Measurements from ENCODE around the gene GPD1. TPM values are rescaled to one million over a fixed set of nuclear protein-coding genes. Genes with fewer than 3 reads are reported as not detected.

GPD1 gene
- total and polyA plus RNA-seq, 9 of the 15 experiments (the other 6 are each of a cell fraction or from before 2014, with no cell fraction given), result 0.13 to 1.00 (median 0.55) TPM

- CTCF ChIA-PET (ENCODE audit: low intra/inter-chr PET ratio), result interaction anchor here (1.0 to 2.3 kb wide), 4 partner anchors 23 to 226 kb away, joined by 3 to 24 read pairs (median 5); partner anchors contain the start of gene COX14
- peaks cover 10% of the 10 kb centered on the region for H3K79me2 ChIP-seq (ENCODE audit: control insufficient read depth, insufficient read depth, low read length)
- H3K9me1 ChIP-seq (ENCODE audit: control insufficient read depth, insufficient read depth, low read length), result no peaks in the 10 kb centered on the region
- intact Hi-C loops (cut with micrococcal nuclease), result loop anchor here (1.0 to 5.0 kb wide), 2 partner anchors 87 to 674 kb away; partner anchors contain the start of gene ATF1
- H3K4me1 ChIP-seq (replicated peaks in 1 of 2; ENCODE audit: control insufficient read depth in 2 of 2, insufficient read depth in 2 of 2, low read length in 2 of 2), result peaks cover 5 to 11% of the 10 kb centered on the region in 2 experiments; a peak in 3 of 5 replicates
- no peaks in the 10 kb centered on the region for H3K9me3 ChIP-seq (replicated peaks; ENCODE audit: control insufficient read depth, insufficient read depth, low read depth, low read length)
- H3K4me2 ChIP-seq (ENCODE audit: insufficient read depth, low read length), result no peak overlapping the region
- H3K27me3 ChIP-seq (ENCODE audit: control insufficient read depth in 2 of 2, insufficient read depth in 2 of 2, low read length in 2 of 2), result no peaks in the 10 kb centered on the region
- 9% methylated on average over 3 of the region's 3 CpGs for WGBS (ENCODE audit: insufficient coverage, low coverage, missing lambda C conversion rate)
- BruUV-seq (replicated peaks), result no TSS peak
- in situ Hi-C loops (cut with MboI), result no loop called here
- H4K20me1 ChIP-seq (replicated peaks; ENCODE audit: control insufficient read depth, insufficient read depth, low read length), result peaks cover 5% of the 10 kb centered on the region
- POLR2A ChIA-PET, result interaction anchor here (0.6 kb wide), 1 partner anchor 23 kb away, joined by 3 read pairs; no protein-coding TSS in a partner anchor
- DNase-seq (ENCODE audit: extremely low read depth in 1 of 4, low spot score in 3 of 4) (peak; percentile 61 to 73 (median 64)), FAIRE-seq (peak; percentile 95), ATAC-seq (peak; percentile 45)
- H3K27ac ChIP-seq (ENCODE audit: extremely low read depth, low read depth, low read length), result no peak overlapping the region
- H2AFZ ChIP-seq (ENCODE audit: low read depth, low read length), result no peak overlapping the region
- H3K9ac ChIP-seq (ENCODE audit: insufficient read depth in 1 of 2, low read depth in 2 of 2, low read length in 2 of 2), result no peak overlapping the region
- H3K36me3 ChIP-seq (ENCODE audit: control insufficient read depth, insufficient read depth, low read length), result peaks cover 71% of the 10 kb centered on the region
- H3K4me3 ChIP-seq, result no peak overlapping the region
- TF ChIP-seq RBM15 (IDR thresholded peaks at IDR 0.05; ENCODE audit: insufficient read depth, low read length) (no peak), NR3C1 (CRISPR knock-in tag; IDR thresholded peaks at IDR 0.05) (no peak), RFX7 (CRISPR knock-in tag; IDR thresholded peaks at IDR 0.05) (no peak), HMBOX1 (IDR thresholded peaks at IDR 0.05) (peak; percentile 48; the same call in 1 of the 2 replicates), ZBTB1 (CRISPR knock-in tag; IDR thresholded peaks at IDR 0.05; ENCODE audit: borderline replicate concordance, low read depth) (no peak), RCOR1 (IDR thresholded peaks at IDR 0.05; ENCODE audit: borderline replicate concordance in 1 of 2, low read depth in 2 of 2, low read length in 2 of 2) (peak in 1 of 2 experiments; percentile 19; a peak in 1 of 4 replicates), REST (IDR thresholded peaks at IDR 0.05; ENCODE audit: borderline replicate concordance) (peak; percentile 58; the same call in 1 of the 2 replicates), REST (CRISPR knock-in tag; IDR thresholded peaks at IDR 0.05; ENCODE audit: low read depth) (no peak), NBN (IDR thresholded peaks at IDR 0.05; ENCODE audit: low read depth) (no peak), CTCF (IDR thresholded peaks at IDR 0.05 in 2 of 3, conservative IDR thresholded peaks at IDR 0.05 in 1 of 3; ENCODE audit: insufficient read depth in 2 of 3, low read depth in 1 of 3, low read length in 3 of 3) (peak; percentile 71 to 82 (median 76))
Measured at GRCh38 chr12:50088577-50089335, 15.1 kb upstream of the GPD1 start.
